Stimulated activated CD4-positive, alpha-beta T cell treated with anti-CD3 and anti-CD28 coated beads, Interleukin-12 subunit alpha, Interleukin-12 subunit beta, amount 100 ng/mL, for 48 hours (primary cell): Measurements from ENCODE around the gene MBD6.
"Not testable (repeated sequence)": the region's sequence is repeated elsewhere in the genome, so short reads cannot be mapped to it uniquely, and the experiment has no call there.

Experiments
- DNase-seq, 3 donors: peaks; one replicate each; pipeline ENCODE4 v3.0.0-alpha.2; 2020; ENCODE audit warnings: low read depth in 2 of 3, low spot score in 1 of 3

Gene MBD6

DNA sequence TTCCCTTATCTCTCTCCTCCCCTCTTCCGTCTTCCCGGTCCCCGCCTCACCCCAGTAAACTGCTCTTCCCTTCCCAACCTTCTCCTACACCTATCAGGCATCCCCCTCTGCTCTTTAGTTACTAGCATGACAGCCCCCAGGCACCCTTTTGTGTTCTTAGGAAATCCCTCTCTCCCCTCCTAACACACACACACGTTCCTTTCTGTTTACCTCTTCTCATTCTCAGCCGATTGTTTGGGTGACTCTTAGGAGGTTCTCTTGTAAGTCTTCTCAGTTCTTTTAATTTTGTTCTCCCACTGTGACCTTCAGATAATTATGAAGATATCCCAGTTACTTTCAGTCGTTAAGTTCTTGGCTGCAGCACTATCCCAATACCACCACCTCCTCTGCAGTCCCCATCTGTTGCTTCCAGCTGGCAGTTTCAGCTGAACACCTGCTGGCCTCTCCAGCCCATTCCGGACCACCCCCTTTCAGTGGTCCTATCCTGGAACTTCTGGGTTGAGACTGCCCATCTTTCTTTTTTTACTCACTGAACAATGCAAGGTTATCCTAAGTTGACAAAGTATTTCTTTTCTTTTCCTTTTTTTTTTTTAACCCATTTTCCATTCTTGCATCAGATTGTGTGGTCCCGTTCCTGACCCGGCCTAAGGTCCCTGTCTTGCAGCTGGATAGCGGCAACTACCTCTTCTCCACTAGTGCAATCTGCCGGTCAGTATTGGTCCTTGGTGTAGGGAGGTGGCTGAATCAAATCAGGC lies 34.0 kb upstream of the MBD6 start:
- DNase-seq = no peak

DNA sequence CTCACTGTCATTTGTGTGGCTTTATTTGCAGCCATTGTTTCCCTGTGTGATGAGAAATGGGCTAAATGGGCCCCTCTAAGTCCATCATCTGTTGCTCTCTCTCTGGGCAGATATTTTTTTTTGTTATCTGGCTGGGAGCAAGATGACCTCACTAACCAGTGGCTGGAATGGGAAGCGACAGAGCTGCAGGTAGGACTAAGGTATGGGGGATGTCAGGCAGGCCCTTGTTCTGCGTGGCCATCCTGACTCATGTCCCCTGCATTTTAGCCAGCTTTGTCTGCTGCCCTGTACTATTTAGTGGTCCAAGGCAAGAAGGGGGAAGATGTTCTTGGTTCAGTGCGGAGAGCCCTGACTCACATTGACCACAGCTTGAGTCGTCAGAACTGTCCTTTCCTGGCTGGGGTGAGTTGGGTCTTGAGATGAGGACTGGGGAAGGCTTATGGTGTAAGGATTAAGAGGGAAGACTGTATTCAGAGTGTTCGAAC lies 33.4 kb upstream of the MBD6 start:
- DNase-seq = no peak

DNA sequence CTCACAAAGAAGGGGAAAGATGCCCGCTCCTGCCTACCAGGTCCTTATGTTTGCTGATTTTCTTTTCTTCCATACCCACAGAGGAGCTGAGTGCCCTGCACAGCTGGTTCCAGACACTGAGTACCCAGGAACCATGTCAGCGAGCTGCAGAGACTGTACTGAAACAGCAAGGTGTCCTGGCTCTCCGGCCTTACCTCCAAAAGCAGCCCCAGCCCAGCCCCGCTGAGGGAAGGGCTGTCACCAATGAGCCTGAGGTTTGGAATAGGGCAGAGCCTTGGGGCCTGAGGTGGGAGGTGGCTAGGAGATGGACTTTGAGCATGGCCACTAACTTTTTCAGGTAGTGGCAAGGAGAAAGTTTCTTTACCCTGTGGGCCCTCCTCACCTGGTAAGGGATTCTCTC lies 32.5 kb upstream of the MBD6 start:
- DNase-seq = no peak

DNA sequence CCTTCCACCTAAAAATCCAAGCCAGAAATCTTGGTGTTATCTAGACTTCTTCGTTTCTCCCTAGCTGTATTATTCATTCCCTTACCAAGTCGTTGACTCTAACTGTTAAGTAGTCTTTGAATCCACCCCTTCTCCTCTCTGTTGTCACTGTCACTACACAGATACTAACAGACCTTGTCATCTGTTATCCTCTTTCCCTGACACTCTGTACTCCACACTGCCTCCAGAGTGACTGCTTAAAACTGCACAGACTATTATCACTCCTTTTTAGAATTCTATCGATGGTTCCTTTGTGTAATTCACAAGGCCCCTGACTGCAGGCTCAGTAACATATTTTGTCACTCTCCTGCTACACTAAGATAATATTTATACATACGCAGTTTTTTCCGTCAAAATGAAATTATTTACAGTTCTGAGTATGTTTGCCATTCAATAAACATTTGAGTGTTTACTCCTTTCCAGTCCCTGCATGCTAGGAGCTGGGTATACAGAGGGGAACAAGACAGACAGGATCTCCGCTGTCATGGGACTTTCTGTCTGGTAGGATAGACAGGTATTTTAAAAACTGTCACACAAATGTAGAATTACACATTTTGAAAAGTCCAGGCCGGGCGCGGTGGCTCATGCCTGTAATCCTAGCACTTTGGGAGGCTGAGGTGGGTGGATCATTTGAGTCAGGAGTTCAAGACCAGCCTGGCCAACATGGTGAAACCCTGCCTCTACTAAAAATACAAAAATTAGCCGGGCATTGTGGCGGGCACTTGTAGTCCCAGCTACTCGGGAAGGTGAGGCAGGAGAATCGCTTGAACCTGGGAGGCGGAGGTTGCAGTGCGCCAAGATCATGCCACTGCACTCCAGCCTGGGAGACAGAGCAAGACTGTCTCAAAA lies 31.0 kb upstream of the MBD6 start:
- no peak for DNase-seq

DNA sequence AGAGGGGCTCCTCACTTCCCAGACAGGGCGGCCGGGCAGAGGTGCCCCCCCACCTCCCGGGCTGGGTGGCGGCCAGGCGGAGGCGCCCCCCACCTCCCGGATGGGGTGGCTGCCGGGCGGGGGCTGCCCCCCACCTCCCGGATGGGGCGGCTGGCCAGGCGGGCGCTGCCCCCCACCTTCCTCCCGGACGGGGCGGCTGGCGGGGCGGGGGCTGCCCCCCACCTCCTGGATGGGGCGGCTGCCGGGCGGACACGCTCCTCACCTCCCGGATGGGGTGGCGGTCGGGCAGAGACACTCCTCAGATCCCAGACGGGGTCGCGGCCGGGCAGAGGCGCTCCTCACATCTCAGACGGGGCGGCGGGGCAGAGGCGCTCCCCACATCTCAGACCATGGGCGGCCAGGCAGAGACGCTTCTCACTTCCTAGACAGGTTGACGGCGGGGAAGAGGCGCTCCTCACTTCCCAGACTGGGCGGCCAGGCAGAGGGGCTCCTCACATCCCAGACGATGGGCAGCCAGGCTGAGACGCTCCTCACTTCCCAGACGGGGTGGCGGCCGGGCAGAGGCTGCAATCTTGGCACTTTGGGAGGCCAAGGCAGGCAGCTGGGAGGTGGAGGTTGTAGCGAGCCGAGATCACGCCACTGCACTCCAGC lies 27.4 kb upstream of the MBD6 start:
- not testable (repeated sequence) for DNase-seq

DNA sequence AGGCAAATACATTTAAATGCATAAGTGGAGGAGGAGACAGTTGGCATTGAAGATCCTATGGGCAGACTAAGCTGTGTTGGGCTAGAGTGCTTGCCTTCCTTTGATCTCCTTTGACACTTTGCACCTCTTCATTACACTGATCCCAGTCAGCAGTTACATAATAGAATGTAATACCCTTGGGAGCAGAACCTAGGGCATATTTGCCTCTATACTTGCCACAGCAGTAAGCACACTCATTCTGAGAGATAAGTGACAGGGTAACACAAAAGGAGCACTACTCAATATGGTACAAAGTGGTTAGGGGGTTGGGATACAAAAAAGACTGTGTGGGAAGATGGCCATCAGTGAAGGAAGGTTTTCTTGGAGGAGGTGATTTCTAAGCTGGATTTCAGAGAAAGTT lies 25.8 kb upstream of the MBD6 start:
- DNase-seq = no peak

DNA sequence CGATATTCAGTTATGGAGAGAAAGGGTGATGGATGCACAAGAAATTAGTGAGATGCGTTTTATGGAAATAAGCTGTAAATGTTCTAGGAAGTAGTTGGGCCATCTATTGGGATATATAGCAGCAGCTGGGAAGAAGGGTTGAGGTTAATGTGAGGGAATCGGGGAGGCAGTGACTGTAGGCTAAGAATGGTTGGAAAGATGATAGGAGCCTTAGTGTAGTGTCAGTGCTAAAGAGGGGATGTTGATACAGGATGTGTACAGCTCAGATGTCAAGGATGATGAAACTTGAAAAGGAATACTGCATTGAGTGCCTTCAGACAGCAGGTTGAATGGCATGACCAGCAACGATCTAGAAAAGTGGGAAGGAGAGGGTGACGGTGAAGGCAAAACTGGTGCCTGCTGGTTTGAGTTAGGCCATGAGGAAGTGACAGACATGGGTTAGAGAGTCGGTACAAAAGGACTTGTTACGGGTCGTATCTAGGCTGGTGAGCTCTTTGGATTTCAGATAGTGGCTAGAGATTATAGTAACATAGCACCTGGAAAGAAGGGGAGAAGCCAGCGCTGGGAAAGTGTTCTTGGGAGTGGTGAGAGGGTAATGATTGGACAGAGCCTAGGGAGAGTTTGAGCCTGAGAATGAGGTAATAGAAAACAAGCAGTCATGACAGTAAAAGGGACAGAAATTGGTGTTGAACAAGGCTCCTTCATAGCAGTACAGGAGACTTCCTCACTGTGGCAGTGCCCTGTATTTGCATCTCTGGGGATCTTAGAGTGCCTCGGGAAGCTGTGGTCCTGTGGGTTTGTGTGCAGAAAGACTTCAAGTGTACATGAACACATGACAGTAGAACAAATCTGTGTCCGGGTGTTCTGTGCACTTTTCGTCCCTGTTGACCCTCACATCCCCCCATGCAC lies 25.1 kb upstream of the MBD6 start:
- DNase-seq = no peak

DNA sequence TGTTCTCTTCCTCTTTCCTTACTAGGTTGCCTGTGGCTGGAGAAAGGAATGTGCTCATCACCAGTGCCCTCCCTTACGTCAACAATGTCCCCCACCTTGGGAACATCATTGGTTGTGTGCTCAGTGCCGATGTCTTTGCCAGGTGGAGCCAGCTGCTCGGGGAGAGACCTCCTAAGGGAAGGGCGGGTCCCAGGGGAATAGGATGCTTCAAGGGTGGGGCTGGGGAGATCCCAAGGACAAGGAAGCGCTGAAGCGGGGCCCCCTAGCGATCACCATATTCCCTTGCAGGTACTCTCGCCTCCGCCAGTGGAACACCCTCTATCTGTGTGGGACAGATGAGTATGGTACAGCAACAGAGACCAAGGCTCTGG lies 24.5 kb upstream of the MBD6 start:
- DNase-seq = no peak

DNA sequence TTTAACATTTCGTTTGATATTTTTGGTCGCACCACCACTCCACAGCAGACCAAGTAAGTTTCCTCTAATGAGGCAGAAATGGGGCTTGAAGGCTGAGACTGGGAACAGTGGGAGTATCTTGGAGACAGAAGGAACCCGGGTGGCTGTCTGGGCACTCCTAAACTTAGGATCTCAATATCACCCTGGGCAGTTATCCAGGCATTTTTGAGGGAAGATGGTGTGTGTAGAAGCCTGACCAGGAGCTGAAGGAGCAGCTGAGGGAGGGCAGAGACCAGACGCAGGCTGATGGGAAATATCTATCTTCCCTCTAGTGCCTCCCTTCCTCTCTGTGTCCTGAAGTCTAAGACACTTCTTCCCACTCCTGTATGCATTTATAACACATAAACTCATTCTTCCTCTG lies 24.1 kb upstream of the MBD6 start:
- no peak for DNase-seq

DNA sequence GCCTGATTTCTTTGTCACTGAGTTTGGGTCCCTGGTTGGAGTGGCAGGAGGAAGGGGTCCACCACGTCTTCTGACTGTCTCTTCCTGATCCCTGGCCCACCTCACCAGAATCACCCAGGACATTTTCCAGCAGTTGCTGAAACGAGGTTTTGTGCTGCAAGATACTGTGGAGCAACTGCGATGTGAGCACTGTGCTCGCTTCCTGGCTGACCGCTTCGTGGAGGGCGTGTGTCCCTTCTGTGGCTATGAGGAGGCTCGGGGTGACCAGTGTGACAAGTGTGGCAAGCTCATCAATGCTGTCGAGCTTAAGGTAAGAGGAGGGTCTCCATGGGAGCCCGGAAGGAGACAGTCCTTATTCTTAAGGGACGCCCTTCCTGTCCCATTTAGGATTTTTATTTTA lies 22.4 kb upstream of the MBD6 start:
- no peak for DNase-seq

DNA sequence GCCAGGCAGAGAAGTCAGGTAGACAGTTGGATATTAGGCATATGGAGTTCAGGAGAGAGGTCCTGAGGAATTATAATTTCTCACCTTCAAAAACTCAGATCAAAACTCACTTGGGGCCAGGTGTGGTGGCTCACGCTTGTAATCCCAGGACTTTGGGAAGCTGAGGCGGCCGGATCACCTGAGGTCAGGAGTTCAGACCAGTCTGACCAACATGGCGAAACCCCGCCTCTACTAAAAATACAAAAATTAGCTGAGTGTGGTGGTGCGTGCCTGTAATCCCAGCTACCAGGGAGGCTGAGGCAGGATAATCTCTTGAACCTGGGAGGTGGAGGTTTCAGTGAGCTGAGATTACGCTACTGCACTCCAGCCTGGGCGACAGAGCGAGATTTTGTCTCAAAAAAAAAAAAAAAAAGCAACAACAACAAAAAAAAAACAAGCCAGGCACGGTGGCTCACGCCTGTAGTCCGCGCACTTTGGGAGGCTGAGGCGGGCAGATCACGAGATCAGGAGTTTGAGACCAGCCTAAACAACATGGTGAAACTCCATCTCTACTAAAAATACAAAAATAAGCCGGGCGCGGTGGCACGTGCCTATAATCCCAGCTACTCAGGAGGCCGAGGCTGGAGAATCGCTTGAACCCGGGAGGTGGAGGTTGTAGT lies 20.2 kb upstream of the MBD6 start:
- not testable (repeated sequence) for DNase-seq

DNA sequence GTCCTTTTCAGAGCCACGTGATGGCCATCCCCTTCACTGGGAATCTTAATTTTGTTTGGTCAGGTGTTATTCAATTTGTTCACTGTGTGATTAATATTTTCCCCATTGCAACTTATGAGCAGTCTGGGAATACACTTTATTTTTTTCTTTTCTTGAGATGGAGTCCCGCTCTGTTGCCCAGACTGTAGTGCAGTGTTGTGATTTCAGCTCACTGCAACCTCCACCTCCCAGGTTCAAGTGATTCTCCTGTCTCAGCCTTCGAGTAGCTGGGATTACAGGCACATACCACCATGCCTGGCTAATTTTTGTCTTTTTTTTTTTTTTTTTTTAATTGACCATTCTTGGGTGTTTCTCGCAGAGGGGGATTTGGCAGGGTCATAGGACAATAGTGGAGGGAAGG lies 16.1 kb upstream of the MBD6 start:
- not testable (repeated sequence) for DNase-seq

DNA sequence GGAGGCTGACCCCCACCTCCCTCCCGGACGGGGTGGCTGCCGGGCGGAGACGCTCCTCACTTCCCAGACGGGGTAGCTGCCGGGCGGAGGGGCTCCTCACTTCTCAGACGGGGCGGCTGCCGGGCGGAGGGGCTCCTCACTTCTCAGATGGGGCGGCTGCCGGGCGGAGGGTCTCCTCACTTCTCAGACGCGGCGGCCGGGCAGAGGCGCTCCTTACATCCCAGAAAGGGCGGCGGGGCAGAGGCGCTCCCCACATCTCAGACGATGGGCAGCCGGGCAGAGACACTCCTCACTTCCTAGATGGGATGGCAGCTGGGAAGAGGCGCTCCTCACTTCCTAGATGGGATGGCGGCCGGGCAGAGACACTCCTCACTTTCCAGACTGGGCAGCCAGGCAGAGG lies 14.8 kb upstream of the MBD6 start:
- DNase-seq = not testable (repeated sequence)

DNA sequence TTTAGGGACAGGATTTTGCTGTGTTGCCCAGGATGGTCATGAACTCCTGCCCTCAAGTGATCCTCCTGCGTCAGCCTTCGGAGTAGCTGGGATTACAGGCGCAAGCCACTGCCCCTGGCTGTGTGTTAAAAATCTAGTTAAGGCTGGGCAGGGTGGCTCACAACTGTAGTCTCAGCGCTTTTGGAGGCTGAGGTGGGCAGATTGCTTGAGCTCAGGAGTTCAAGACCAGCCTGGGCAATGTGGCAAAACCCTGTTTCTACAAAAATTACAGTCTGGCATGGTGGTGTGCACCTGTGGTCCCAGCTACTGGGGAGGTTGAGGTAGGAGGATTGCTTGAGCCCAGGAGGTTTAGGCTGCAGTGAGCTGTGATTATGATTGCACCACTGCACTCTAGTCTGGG lies 11.5 kb upstream of the MBD6 start:
- DNase-seq = no peak

DNA sequence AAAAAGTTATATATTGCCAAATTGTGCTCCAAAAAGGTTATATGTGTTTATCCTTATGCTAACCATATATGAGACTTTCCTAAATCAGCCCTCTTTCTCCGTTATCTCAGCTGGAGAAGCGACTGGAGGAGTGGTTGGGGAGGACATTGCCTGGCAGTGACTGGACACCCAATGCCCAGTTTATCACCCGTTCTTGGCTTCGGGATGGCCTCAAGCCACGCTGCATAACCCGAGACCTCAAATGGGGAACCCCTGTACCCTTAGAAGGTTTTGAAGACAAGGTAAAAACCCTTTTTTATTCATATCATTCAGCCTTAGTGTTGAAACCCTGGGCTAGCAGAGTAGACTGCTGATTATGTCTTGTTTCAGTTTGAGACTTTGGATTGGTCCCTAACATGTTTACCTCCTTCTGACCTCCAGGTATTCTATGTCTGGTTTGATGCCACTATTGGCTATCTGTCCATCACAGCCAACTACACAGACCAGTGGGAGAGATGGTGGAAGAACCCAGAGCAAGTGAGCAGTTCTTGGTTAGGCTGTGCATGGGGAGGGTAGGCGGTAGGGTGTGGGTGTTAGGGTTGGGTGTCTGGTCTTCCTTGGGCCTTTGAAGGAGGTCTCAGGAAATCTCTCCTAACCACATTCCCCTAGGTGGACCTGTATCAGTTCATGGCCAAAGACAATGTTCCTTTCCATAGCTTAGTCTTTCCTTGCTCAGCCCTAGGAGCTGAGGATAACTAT lies 10.9 kb upstream of the MBD6 start:
- no peak for DNase-seq

DNA sequence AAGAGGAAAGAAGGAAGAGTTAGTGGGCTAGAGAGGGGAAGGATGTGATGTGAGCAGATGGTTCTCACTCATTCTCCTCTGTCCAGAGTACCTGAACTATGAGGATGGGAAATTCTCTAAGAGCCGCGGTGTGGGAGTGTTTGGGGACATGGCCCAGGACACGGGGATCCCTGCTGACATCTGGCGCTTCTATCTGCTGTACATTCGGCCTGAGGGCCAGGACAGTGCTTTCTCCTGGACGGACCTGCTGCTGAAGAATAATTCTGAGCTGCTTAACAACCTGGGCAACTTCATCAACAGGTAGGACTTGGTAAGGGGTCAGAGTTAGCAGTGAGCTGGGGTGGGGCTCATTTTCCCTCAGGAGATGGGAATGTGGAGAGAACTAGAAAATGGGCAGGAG lies 10.0 kb upstream of the MBD6 start:
- no peak for DNase-seq

DNA sequence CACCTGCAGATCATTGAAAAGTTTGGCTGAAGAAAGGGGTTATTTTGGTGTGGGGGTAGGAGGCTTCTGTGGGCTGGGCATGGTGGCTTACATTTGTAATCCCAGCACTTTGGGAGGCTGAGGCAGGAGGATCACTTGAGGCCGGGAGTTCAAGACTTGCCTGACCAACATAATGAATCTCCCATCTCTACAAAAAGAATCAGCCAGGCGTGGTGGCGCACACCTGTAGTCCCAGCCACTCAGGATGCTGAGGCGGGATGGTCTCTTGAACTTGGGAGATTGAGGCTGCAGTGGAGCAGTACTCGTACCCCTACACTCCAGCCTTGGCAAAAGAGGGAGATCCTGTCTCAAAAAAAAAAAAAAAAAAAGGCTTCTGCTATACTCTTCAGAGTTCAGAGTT lies 9.4 kb upstream of the MBD6 start:
- no peak for DNase-seq

DNA sequence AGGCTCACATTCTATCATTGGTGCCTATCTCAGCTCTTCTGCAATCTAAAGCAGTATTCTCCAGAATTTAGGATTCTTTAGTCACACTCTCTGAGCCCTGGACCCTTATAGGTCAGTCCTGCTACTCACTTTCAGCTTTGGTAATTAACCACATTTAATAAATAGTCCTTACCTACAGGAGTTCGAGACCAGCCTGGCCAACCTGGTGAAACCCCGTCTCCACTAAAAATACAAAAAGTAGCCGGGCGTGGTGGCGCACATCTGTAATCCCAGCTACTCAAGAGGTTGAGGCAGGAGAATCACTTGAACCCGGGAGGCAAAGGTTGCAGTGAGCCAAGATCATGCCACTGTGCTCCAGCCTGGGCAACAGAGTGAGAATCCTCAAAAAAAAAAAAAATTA lies 8.9 kb upstream of the MBD6 start:
- not testable (repeated sequence) for DNase-seq

DNA sequence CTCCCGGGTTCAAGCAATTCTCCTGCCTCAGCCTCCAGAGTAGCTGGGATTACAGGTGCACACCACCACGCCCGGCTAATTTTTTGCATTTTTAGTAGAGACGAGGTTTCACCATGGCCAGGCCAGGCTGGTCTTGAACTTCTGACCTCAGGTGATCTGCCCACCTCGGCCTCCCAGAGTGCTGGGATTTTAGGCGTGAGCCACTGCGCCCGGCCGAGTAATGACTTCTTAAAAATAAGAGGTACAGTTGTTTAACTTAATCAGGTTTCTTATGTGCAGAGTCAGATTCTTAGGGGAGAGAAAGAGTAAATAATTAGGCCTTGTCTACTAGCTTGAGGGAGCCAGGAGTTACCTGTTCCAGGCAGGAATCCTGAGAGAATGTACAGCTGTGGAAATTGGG lies 8.4 kb upstream of the MBD6 start:
- not testable (repeated sequence) for DNase-seq
